ENCODE data around the gene TNS3.

TNS3 gene

GRCh38 chr7:47580811-47581331 is 1.0 kb downstream of the TNS3 start:
- DNase-seq = no peak

GRCh38 chr7:47580175-47580706 is 1.7 kb downstream of the TNS3 start:
- no peak for DNase-seq

GRCh38 chr7:47579458-47579857 is 2.5 kb downstream of the TNS3 start:
- no peak for DNase-seq

DNA sequence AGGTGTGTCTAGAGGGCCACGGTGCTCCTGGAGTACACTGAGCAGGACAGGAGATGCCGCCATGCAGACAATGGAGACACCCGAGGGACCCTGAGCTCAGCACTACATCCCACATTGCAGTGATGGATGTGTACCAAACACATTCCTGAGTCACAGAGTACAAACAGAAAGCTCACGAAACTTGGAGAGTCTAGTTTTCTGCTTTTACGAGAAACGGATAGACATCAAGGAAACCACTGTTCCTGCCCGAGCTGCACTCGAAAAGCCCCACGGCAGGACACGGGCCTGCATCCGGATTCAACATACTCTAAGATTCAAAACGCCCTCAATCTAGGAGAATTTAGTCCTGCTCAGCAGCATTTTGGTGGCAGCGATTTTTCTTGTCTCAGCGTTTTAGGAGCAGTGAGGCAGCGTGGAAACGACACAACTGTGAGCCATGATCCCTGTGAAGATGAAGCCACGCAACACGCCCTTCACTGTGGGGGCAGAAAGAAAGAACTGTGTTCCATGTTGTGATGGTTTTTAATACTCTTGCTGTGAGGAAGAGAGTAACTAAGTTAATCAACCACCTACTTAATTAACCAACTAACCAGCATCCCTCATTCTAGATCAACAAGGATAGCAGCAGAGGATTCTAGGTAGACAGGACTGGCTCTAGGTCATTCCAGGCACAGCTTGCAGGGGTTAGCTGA is 3.2 kb downstream of the TNS3 start:
- DNase-seq = no peak

GRCh38 chr7:47577321-47577919 is 4.5 kb downstream of the TNS3 start:
- no peak for DNase-seq

GRCh38 chr7:47576866-47577306 is 5.0 kb downstream of the TNS3 start:
- DNase-seq = no peak

GRCh38 chr7:47576031-47576865 is 5.7 kb downstream of the TNS3 start:
- DNase-seq = no peak

DNA sequence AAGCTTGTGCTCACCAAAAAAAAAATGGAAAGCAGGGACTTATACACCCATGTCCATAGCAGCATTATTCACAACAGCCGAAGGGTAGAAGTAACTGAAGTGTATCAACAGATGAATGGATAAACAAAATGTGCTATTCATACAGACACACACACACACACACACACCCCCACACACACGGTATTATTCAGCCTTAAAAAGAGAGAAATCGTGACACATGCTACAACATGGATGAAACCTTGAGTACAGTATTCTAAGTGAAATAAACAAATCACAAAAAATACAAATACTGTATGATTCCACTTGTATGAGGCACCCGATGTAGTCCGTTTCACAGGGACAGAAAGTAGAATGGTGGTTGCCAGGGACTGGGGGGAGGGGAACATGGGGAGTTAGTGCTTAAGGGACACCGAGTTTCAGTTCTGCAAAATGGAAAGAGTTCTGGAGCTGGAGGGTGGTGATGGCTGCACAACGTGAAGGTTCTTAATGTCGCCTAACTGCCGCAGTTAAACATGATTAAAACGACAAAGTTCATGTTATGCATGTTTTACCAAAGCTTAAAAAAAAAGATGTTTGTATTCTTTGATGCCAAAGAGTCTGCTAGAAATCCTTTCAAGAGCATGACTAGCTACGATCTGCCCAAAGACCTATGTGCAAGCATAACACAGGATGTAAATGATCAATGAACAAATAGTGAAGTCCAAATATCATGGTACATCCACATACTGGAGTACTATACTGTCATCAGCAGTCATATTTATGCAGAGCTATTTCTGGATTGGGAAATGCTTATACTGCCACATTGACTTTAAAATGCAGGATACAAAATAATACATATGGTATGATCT is 7.2 kb downstream of the TNS3 start:
- DNase-seq = no peak

GRCh38 chr7:47573758-47574481 is 8.0 kb downstream of the TNS3 start:
- no peak for DNase-seq

DNA sequence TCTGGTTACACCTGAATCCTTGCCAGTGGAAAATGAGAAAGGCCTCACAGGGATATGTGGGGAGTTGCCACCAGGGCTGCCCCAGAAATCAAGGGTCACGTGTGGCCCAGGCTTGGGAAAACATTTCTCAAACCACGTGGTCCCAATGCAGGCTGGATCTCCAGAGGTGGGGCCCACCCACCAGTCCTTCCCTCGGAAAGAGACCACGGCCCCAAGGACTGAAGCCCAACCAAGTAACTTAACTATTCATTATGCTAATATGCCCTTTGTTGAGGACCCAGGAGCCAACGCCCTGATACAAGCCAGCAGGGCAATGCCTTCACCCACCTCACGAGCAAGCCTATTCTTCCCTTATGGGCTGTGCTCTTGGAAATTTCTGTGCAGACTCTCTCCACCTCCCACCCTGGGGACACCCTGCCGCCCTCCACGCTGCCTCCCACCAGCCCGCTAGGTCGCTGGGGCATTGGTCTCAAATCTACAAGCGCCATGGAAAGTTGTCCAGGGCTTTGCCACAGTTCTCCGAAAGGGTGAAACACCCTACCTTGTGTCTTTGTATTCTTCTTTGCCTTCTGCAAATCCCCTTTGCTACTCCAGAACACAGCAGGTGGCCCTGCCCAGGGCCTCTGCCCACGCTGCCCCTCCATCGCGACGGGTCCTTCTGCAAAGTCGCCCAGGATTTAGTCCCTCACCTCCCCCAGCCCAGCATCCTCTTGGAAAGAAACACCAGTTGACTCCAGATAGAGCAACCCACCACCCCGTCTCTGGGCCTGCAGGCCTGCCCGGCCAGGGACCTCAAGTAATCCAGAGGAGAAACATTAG is 8.8 kb downstream of the TNS3 start:
- no peak for DNase-seq

DNA sequence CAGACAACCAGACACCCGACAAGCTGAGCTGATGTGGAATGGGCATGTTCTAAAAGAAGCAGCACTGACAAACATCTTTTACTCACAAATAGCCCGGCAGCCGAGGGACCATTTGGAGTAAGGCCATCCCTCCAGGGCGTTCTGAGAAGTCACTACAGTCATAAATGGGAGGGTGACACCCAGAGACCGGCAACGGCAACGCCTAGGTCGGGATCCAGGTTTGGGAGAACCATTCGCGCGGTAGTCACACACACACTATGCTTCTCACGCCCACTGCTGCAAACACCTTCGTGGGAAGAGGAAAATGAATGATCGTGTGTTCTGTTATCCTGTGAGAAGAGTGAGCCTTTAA is 9.8 kb downstream of the TNS3 start:
- no peak for DNase-seq

- DNase-seq = no peak
Observed at GRCh38 chr7:47571331-47572093, 10.4 kb downstream of the TNS3 start.

GRCh38 chr7:47570649-47571050 is 11.3 kb downstream of the TNS3 start:
- DNase-seq = no peak

- no peak for DNase-seq
Observed at GRCh38 chr7:47568547-47568946, 13.4 kb downstream of the TNS3 start.

GRCh38 chr7:47568056-47568455 is 13.9 kb downstream of the TNS3 start:
- no peak for DNase-seq

GRCh38 chr7:47565640-47566250 is 16.2 kb downstream of the TNS3 start:
- DNase-seq = no peak

DNA sequence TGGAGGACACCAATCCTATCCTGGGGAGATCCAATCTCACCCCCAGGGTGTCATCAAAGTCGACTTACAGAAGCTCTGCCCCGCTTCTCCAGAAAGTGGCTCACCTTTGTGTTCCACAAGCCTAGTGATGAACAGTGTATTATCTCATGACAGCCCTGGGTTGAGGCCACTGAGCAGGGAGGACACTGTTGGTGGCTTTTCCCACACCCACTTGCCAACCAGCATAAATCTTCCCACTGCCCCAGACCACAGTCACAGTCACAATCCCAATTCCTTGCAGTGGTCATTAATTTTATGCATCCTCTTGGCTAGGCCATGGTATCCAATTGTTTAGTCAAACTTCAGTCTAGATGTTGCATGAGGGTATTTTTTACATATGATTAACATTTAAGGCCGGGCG is 18.4 kb downstream of the TNS3 start:
- DNase-seq = no peak

GRCh38 chr7:47561715-47562446 is 20.0 kb downstream of the TNS3 start:
- DNase-seq = no peak

Measured in stimulated activated CD4-positive, alpha-beta T cell treated with anti-CD3 and anti-CD28 coated beads, Interleukin-1b, Interleukin-23, amount 100 ng/mL, for 48 hours (primary cell).